ENCODE results near the gene CHST15. TPM values are rescaled to one million over a fixed set of nuclear protein-coding genes. Genes with fewer than 3 reads are reported as not detected.

CHST15 gene
- total and polyA plus RNA-seq, 7 donors = 2.4 to 57.9 (median 29.9) TPM

DNA sequence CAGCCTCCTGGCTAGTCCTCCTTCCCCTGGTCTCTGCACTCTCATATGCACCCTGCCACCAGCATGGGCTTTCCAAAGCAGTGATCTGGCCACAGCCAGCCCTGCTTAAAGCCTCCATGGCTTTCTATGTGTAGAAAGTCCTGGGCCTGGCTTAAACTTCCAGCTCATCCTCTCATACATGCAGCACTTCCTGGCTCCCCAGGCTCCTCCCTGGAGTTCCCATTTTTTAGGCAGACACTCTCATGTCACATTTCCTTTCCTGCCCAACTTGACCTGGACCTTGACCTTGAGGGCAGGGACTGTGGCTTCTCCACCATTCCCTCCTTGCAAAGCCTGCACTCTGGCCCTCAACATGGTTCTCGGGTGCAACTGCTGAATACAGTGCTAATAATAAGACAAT, 79.5 kb downstream of the CHST15 start:
- WGBS, 2 donors = 87 to 91% methylated on average over 1 of the region's 1 CpG
- Histone ChIP-seq H3K4me1 (peaks cover 0 to 33% (median 20%) of the 10 kb centered on the region in 4 donors), H3K27ac (peak overlapping the region in 1 of 4 donors; percentile 12), H3K9me3 (no peaks in the 10 kb centered on the region), H3K27me3 (no peaks in the 10 kb centered on the region), H3K4me3 (no peak overlapping the region), H3K36me3 (peaks cover 0 to 33% (median 4%) of the 10 kb centered on the region in 4 donors)
- intact Hi-C loops (cut with DNase I) = no loop called here
- DNase-seq = no peak
- TF ChIP-seq, protein P1, sequence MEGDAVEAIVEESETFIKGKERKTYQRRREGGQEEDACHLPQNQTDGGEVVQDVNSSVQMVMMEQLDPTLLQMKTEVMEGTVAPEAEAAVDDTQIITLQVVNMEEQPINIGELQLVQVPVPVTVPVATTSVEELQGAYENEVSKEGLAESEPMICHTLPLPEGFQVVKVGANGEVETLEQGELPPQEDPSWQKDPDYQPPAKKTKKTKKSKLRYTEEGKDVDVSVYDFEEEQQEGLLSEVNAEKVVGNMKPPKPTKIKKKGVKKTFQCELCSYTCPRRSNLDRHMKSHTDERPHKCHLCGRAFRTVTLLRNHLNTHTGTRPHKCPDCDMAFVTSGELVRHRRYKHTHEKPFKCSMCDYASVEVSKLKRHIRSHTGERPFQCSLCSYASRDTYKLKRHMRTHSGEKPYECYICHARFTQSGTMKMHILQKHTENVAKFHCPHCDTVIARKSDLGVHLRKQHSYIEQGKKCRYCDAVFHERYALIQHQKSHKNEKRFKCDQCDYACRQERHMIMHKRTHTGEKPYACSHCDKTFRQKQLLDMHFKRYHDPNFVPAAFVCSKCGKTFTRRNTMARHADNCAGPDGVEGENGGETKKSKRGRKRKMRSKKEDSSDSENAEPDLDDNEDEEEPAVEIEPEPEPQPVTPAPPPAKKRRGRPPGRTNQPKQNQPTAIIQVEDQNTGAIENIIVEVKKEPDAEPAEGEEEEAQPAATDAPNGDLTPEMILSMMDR (IDR thresholded peaks at IDR 0.05) = no peak
- no peak for TF ChIP-seq POLR2AphosphoS5 (IDR thresholded peaks at IDR 0.05)
- no peak for TF ChIP-seq EP300 (IDR thresholded peaks at IDR 0.05)
- no peak for TF ChIP-seq POLR2A (IDR thresholded peaks at IDR 0.05)

DNA sequence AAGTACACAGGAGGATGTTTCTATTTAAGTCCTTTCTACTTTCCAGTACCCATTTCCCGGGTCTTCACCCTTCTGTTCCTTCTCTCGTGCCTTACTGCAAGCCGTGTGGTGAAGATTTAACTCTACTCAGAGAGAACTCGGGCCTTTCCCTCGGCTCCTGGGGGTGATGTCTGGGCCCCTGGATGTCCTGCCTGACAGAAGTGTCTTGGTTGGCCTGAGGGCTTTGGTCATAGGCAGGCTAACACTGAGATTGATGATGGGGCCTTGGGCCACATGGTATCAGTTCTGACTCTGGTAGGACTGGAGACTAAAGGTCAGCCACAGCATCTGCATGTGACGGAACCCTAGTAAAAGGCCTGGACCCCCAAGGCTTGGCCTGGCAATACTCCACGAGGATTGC, 80.4 kb downstream of the CHST15 start:
- H3K4me3 ChIP-seq = no peak overlapping the region
- peaks cover 0 to 35% (median 28%) of the 10 kb centered on the region in 4 donors for H3K4me1 ChIP-seq
- no peak for DNase-seq
- no peak overlapping the region for H3K27ac ChIP-seq
- TF ChIP-seq EP300 (IDR thresholded peaks at IDR 0.05) (no peak), POLR2AphosphoS5 (IDR thresholded peaks at IDR 0.05) (no peak), POLR2A (IDR thresholded peaks at IDR 0.05) (no peak)
- TF ChIP-seq, protein P1 (IDR thresholded peaks at IDR 0.05) = no peak
- H3K36me3 ChIP-seq = peaks cover 0 to 28% (median 4%) of the 10 kb centered on the region in 4 donors
- intact Hi-C loops (cut with DNase I) = no loop called here
- 79 to 93% methylated on average over 7 of the region's 7 CpGs for WGBS, 2 donors
- no peaks in the 10 kb centered on the region for H3K9me3 ChIP-seq
- H3K27me3 ChIP-seq = no peaks in the 10 kb centered on the region

DNA sequence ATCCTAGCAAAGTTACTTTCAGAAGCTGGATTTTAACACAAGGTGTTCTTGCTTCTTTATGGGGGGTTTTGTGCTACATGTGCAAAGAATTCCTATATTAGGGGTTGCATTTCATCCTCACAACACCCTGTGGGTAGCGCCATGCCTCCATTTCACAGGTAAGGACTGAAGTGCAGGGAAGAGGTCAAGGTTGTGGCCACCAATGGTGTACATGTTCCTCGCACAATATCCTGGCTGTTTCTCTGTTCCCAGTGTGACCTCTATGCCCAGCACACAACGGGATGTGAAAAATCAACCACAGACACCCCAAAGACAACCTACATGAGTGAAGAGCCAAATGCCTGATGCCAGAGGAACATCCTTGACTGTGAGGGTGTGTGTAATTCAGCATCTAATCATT, 80.8 kb downstream of the CHST15 start:
- no peak for DNase-seq
- H3K36me3 ChIP-seq = peaks cover 0 to 24% (median 4%) of the 10 kb centered on the region in 4 donors
- no peaks in the 10 kb centered on the region for H3K27me3 ChIP-seq
- no peaks in the 10 kb centered on the region for H3K9me3 ChIP-seq
- H3K4me1 ChIP-seq = peaks cover 0 to 39% (median 32%) of the 10 kb centered on the region in 4 donors
- TF ChIP-seq, protein P1 (IDR thresholded peaks at IDR 0.05) = no peak
- TF ChIP-seq EP300 (IDR thresholded peaks at IDR 0.05) = no peak
- TF ChIP-seq POLR2A (IDR thresholded peaks at IDR 0.05) = no peak
- no peak for TF ChIP-seq POLR2AphosphoS5 (IDR thresholded peaks at IDR 0.05)
- no peak overlapping the region for H3K4me3 ChIP-seq
- WGBS, 2 donors = 58 to 93% methylated on average over 3 of the region's 3 CpGs
- intact Hi-C loops (cut with DNase I) = no loop called here
- H3K27ac ChIP-seq = no peak overlapping the region

DNA sequence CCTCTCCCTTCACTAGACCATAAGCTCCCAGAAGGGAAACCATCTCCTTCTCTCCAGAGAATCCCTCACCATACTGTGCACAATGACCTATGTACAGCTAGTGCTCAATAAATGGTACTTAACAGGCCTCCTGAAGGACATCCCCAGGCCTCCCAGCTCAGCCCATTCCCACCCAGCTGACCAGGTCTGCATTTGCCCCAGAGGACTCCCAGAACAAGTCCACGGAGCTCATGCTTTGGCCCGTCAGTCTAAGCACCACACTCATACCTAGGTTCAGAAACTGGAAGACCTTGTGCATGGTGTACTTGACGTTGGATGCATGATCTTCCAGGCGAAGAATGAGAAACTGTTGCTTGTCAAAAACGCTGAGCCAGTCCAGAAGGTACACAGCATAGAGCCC, 81.3 kb downstream of the CHST15 start:
- no peaks in the 10 kb centered on the region for H3K27me3 ChIP-seq
- no peaks in the 10 kb centered on the region for H3K9me3 ChIP-seq
- TF ChIP-seq EP300 (IDR thresholded peaks at IDR 0.05) = no peak
- TF ChIP-seq, protein P1 (IDR thresholded peaks at IDR 0.05) = no peak
- intact Hi-C loops (cut with DNase I) = no loop called here
- peaks cover 0 to 44% (median 37%) of the 10 kb centered on the region in 4 donors for H3K4me1 ChIP-seq
- H3K36me3 ChIP-seq = peaks cover 0 to 23% (median 4%) of the 10 kb centered on the region in 4 donors
- DNase-seq = no peak
- H3K4me3 ChIP-seq = no peak overlapping the region
- peak overlapping the region; percentile 85 to 90 (median 89) for H3K27ac ChIP-seq
- 92 to 95% methylated on average over 5 of the region's 5 CpGs for WGBS, 2 donors

DNA sequence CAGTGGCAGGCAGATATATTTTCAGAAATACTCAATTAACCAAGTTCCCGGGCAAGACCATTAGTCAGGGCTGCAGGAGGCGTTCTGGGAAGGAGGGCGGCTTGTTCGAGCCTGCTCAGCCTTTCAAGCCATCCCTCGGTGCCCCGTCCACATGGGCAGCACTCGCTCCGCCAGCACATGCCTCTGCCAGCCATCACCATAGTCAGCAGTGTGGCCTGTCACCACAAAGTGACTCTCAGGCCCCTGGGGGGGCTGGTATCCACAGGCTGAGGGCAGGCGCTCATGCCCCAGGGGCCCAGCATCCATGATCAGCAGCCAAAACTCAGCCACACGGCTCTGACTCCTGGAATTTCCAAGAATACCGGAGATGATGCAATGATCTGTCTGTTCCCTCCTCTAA, 81.9 kb downstream of the CHST15 start:
- Histone ChIP-seq H3K4me3 (no peak overlapping the region), H3K27me3 (no peaks in the 10 kb centered on the region), H3K27ac (peak overlapping the region; percentile 85 to 90 (median 89)), H3K36me3 (peaks cover 0 to 23% (median 4%) of the 10 kb centered on the region in 4 donors), H3K9me3 (no peaks in the 10 kb centered on the region), H3K4me1 (peaks cover 0 to 50% (median 43%) of the 10 kb centered on the region in 4 donors)
- TF ChIP-seq EP300 (IDR thresholded peaks at IDR 0.05) (no peak), POLR2A (IDR thresholded peaks at IDR 0.05) (no peak), POLR2AphosphoS5 (IDR thresholded peaks at IDR 0.05) (no peak)
- intact Hi-C loops (cut with DNase I) = no loop called here
- DNase-seq = no peak
- WGBS, 2 donors = 84 to 94% methylated on average over 11 of the region's 11 CpGs

Data from sigmoid colon (tissue), 7 donors.